Measurements from ENCODE around the gene TAX1BP1.
"Not testable (repeated sequence)": the region's sequence is repeated elsewhere in the genome, so short reads cannot be mapped to it uniquely, and the experiment has no call there.

Gene TAX1BP1

GRCh38 chr7:27850531-27850930 is 110.6 kb downstream of the TAX1BP1 start:
- DNase-seq = no peak

DNA sequence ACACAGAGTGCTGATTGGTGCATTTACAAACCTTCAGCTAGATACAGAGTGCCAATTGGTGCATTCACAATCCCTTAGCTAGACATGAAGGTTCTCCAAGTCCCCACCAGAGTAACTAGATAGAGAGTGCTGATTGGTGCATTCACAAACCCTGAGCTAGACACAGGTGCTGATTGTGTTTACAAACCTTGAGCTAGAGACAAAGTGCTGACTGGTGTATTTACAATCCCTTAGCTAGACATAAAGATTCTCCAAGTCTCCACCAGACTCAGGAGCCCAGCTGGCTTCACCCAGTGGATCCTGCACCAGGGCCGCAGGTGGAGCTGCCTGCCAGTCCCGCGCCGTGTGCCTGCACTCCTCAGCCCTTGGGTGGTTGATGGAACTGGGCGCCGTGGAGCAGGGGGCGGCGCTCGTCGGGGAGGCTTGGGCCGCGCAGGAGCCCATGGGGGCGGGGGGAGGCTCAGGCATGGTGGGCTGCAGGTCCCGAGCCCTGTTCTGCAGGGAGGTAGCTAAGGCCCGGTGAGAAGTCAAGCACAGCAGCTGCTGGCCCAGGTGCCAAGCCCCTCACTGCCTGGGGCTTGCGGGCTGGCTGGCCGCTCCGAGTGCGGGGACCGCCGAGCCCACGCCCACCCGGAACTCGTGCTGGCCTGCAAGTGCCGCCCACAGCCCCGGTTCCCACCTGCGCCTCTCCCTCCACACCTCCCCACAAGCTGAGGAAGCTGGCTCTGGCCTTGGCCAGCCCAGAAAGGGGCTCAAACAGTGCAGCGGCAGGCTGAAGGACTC is 116.9 kb downstream of the TAX1BP1 start:
- DNase-seq = not testable (repeated sequence)

DNA sequence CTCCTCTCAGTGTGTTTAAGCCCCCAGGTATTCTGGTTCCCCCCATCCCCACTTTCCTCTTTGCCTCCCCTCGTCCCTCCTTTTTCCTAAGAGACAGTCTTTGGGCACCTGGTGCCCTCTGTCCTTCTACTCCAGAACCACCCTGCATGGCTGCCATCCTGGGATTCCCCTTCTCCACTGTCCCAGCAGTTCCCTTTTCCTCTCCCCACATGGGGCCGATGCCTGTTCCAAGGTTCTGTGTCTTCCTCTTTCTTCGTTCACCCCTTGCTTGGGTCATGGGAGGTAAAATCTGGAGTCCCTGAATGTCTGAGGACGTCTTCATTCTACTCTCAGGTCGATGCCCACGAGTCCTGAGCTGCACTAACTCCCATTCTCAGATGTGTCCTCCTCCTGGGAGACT is 120.8 kb downstream of the TAX1BP1 start:
- DNase-seq = no peak

GRCh38 chr7:27861747-27862146 is 121.8 kb downstream of the TAX1BP1 start:
- no peak for DNase-seq

GRCh38 chr7:27863880-27864279 is 123.9 kb downstream of the TAX1BP1 start:
- DNase-seq = peak; percentile 9

- no peak for DNase-seq
These were observed 126.3 kb downstream of the TAX1BP1 start for GRCh38 chr7:27866256-27866655.

DNA sequence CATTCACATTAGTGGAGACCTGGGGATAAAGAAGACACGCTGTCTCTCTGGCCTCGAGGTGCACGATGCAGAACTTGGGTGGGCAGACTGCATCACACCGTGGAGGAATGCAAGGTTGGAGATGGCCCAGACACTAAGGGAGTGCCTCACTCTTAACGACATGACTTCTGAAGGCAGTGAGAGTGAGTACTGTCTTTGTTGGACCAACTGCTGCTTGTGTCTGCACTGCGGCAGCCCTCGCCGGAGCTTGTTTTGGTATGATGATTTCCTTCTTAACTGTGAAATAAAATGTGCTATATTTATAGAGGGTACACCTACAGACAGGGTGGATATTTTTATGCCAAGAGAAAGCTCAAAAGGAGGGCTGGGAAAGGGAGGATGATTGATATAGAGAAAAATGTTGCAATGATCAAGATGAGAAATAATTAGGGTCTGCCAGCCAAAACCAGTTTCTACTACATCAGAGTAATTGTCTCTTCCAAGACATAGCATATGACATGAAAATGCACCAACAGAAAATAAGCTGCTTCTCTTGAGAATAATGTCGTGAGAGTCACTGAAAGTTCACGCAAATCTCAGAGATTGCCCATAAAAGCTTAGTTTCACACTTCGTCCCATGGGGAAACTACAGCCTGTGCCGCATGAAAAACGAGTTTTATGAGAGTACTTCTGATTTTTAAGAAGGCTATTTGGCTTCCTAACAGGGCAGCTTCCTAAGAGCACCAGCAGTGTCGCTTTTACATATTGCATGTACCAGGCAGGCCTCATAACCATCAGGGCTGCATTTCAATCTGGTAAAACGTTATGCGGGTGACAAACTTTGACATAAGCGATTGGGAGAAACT is 127.1 kb downstream of the TAX1BP1 start:
- no peak for DNase-seq

DNA sequence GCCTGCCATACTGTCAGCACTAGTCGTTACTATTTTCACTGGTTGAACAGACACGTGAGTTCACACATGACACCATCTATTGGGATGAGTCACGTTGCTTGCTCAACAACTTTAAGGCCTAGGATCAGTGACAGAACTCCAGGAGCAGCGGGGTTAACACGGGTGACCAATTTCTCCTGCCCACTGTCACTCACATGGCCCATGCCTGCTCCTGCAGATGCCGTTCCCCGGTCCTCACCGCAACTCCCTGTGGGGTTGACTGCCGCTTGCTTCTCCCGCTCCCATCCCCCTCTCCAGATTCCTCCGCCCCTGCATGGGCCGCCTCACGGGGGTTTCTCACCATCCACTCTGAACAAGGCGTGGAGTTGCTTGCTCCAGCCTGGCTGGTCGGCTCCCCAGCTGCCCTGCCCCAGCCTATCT is 128.2 kb downstream of the TAX1BP1 start:
- no peak for DNase-seq

DNA sequence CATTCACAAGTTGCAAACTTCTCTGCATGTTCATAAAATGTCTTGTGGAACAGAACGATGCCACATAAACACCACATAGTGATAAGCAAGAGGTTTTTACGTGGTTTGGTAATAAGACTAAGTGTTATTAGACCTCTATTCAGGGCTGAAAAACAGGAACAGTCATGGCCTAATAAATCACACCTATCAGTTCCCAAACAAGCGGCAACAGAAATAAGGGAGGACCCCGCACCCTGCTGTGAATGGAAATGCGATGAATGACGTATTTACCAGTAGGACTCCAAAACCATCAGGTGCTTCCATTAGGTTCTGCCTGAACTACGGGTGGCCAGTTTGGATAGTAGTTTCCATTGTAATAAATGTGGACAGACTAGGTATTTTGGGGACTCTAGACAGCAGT is 129.1 kb downstream of the TAX1BP1 start:
- DNase-seq = no peak

GRCh38 chr7:27870595-27870994 is 130.6 kb downstream of the TAX1BP1 start:
- DNase-seq = no peak

- no peak for DNase-seq
These were observed 131.1 kb downstream of the TAX1BP1 start for GRCh38 chr7:27871086-27871485.

- no peak for DNase-seq
These were observed 131.9 kb downstream of the TAX1BP1 start for GRCh38 chr7:27871866-27872265.

- no peak for DNase-seq
These were observed 132.7 kb downstream of the TAX1BP1 start for GRCh38 chr7:27872356-27873275.

DNA sequence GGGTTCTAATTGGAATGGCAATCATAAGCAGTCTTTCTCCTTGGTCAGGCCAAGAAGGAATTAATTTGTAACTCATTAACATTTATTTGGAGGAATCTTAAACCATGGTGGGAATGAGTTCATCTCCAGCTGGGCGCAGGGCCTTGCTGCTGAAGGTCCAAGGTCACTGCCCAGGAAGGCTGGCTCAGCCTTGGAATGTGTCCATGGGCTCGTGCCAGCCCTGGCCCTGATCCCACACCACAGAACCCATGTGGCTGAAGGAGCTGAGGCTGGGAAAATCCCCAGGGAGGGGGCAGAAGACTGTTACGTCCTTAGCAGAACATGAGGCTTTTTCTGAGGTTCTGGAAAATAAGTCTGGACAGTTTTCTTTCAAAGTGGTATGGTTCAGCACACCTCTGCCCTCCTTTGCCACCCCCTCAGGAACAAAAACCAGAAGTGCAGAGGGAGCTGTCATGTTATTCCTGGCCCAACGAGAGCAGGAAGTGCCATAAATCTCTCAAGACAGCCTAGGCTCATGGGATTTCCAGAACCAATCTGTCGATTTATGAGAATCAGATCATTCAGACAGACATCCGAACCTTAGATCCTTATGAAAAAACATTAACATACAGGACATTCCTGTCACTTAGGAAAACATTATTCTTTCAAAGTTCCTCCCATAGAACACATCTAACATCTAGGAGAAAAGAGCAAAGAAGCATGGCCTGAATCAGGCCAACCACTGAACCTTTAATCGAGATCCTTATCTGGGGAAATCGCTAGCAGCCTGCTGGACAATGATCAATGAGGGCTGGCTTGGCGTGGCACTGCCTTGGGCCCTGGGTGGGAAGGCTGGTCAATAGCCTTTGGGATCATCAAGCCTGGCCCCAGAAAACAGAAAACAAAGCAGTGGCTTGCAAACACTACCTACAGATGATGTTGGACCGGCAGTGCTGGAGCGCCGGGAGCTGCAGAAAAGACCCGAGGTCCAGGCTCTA is 134.3 kb downstream of the TAX1BP1 start:
- no peak for DNase-seq

DNA sequence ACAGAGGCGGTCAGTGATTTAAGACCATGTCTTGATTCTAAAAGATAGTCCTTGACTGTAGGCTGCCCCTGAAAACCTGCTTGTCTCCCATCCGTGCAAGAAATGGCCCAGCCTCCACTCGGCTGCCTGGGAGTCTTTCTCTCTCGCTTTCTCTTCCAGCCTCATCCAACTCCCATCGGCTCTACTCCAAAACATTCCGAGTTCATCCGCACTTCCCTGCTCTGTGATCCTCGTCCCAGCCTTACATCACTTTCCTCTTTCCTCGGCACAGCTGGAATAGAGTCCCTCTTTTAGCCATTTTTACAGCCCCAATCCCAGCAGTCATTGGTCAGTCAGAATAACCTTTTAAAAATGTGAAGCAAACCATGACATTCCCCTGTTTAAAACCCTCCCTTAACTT is 135.1 kb downstream of the TAX1BP1 start:
- no peak for DNase-seq

- no peak for DNase-seq
These were observed 135.9 kb downstream of the TAX1BP1 start for GRCh38 chr7:27875832-27876231.

DNA sequence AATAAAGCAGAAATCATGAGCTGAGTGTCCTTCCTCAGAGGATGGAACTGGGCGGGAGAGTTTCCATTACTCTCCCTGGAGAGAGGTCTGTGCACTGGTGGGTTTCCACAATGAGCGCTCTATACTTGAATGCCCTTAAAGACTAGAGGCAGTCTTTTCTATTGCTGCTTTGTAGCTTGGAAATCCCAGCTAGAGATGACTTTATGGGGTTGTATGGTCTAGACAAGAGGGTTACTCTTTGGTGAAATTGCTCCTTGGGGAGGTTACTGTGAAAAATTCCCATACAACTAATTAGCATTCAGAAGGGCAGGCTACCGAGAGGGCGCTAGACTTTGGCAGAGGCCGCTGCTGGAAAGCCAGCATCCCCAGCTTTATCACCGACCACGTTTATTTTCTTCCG is 136.8 kb downstream of the TAX1BP1 start:
- no peak for DNase-seq
